Mucosa of descending colon (tissue), 3 donors: ENCODE measurements around the gene PHLDA3. TPM values are rescaled to one million over a fixed set of nuclear protein-coding genes. Genes with fewer than 3 reads are reported as not detected.

Experiments
- ATAC-seq: fragments of 200-7000 bp; cut with Tn5 transposase; one replicate; pipeline ENCODE4 v1.9.1; 2020; ENCODE audit warnings: mild to moderate bottlenecking, moderate library complexity
- DNase-seq, 3 donors: peaks; one replicate each; pipeline ENCODE4 v3.0.0-alpha.2; 2020
- H3K36me3 ChIP-seq: fragments of 200-600 bp; one replicate; pipeline ENCODE4 v1.8.0; 2021; ENCODE audit warnings: low read depth, mild to moderate bottlenecking
- H3K4me1 ChIP-seq: fragments of 200-600 bp; one replicate; pipeline ENCODE4 v1.8.0; 2021; ENCODE audit warnings: low read depth, mild to moderate bottlenecking
- H3K4me3 ChIP-seq: fragments of 200-600 bp; one replicate; pipeline ENCODE4 v1.8.0; 2021; ENCODE audit warnings: mild to moderate bottlenecking
- H3K9me3 ChIP-seq: fragments of 200-600 bp; one replicate; pipeline ENCODE4 v1.8.0; 2021; ENCODE audit warnings: mild to moderate bottlenecking
- CTCF ChIP-seq: fragments of 200-600 bp; IDR thresholded peaks from one replicate; pipeline ENCODE4 v1.8.0; 2022; ENCODE audit warnings: antibody characterized with exemption, mild to moderate bottlenecking
- intact Hi-C, 2 donors: fragments of 100-400 bp; cut with DNase I in 1 of 2; cut with micrococcal nuclease in 1 of 2; formaldehyde crosslinking; loops; one replicate each; pipeline versions ENCODE4 v1.11.0 to v1.11.1; 2022; cut with DNase I, micrococcal nuclease
- total RNA-seq, 3 donors: library from RNA; stranded (reverse); fragmentation: NEBNext Ultra II Directional in 2 of 3; extraction: Animal tissue kit (Norgen Biotek cat#: 25700) in 2 of 3; gene quantifications; one replicate each; pipeline versions ENCODE4 v1.2.1 to v1.2.4, GENCODE V29; 2021 to 2023
- donor health status: DM: no; HTN: no; CAD: no; lungs with moderate emphysema.
- donor health status: DM: no; HTN: no; CAD: no.
- donor health status: DM: no; HTN: yes; CAD: no.

PHLDA3 gene
- total RNA-seq, 3 donors from 2014 or later: 8.5 to 106 (median 12.4) TPM

- no peak for ATAC-seq
- no peak overlapping the region for H3K4me3 ChIP-seq
- TF ChIP-seq CTCF: no peak
Observed at GRCh38 chr1:201419256-201419655, 49.7 kb downstream of the PHLDA3 start.

GRCh38 chr1:201418461-201418860, 50.5 kb downstream of the PHLDA3 start:
- Histone ChIP-seq H3K9me3 (no peaks in the 10 kb centered on the region), H3K4me3 (no peak overlapping the region), H3K36me3 (no peaks in the 10 kb centered on the region), H3K4me1 (peaks cover 3% of the 10 kb centered on the region)
- intact Hi-C loops: no loop called here
- ATAC-seq: no peak
- no peak for TF ChIP-seq CTCF
- no peak for DNase-seq

More at GRCh38 chr1:201419256-201419655, 49.7 kb downstream of the PHLDA3 start:
- Histone ChIP-seq H3K9me3 (no peaks in the 10 kb centered on the region), H3K36me3 (no peaks in the 10 kb centered on the region), H3K4me1 (no peaks in the 10 kb centered on the region)
- intact Hi-C loops: no loop called here
- no peak for DNase-seq

Other genes starting within 250 kb of the PHLDA3 start
- gene PKP1, start 185.7 kb downstream of the PHLDA3 start, total RNA-seq: under 1 TPM in 2 of 3 donors, not detected in 1; 0.27 to 0.41 TPM
- gene TNNT2, start 91.5 kb downstream of the PHLDA3 start, total RNA-seq: 1 to 10 TPM in 2 of 3 donors, under 1 TPM in 1; 0.28 to 4.0 (median 2.0) TPM
- 100 to 1,000 TPM in 2 of 3 donors, 10 to 100 TPM in 1; 86.0 to 202 (median 130) TPM for gene LAD1, start 69.9 kb downstream of the PHLDA3 start, total RNA-seq
- under 1 TPM; 0.13 to 0.64 (median 0.39) TPM for gene TNNI1, start 47.5 kb downstream of the PHLDA3 start, total RNA-seq
- 1,000 to 10,000 TPM in 1 of 3 donors, 100 to 1,000 TPM in 2; 150 to 1,587 (median 214) TPM for gene CSRP1, start 37.9 kb upstream of the PHLDA3 start, total RNA-seq
- gene NAV1, start 69.9 kb upstream of the PHLDA3 start, total RNA-seq: 10 to 100 TPM; 13.7 to 64.3 (median 16.7) TPM